K562 (cell line): ENCODE results near the gene DHRS13. TPM values are rescaled to one million over a fixed set of nuclear protein-coding genes. Genes with fewer than 3 reads are reported as not detected.

Experiments
- ARID1B ChIP-seq: fragments of 450-650 bp; IDR thresholded peaks from 2 replicates; pipeline ENCODE4 v1.6.1; 2016; ENCODE audit warnings: antibody characterized with exemption, mild to moderate bottlenecking, inconsistent platforms
- CREM ChIP-seq: IDR thresholded peaks from 2 replicates; pipeline ENCODE4 v1.6.1; 2014; ENCODE audit warnings: antibody characterized with exemption, low read depth
- CTBP1 ChIP-seq: fragments of 450-650 bp; IDR thresholded peaks from 2 replicates; pipeline ENCODE4 v1.6.1; 2016; ENCODE audit warnings: borderline replicate concordance
- ELF1 ChIP-seq: fragments of 200-800 bp; sonication (Bioruptor generic); IDR thresholded peaks from 2 replicates; pipeline ENCODE4 v1.6.1; 2016; ENCODE audit warnings: missing genetic modification characterization, missing compliant biosample characterization
- ELF4 ChIP-seq: fragments of 450-650 bp; formaldehyde crosslinking; IDR thresholded peaks from 2 replicates; pipeline ENCODE4 v1.4.0; 2022; ENCODE audit warnings: missing genetic modification characterization
- ESRRA ChIP-seq: fragments of 450-650 bp; IDR thresholded peaks from 2 replicates; pipeline ENCODE4 v1.6.1; 2014; ENCODE audit warnings: low read depth, mild to moderate bottlenecking, moderate library complexity, borderline replicate concordance
- FOS ChIP-seq: IDR thresholded peaks from 3 replicates; pipeline ENCODE4 v1.6.1; 2011; ENCODE audit not compliant: insufficient read length; ENCODE audit errors: extremely low read depth
- GMEB1 ChIP-seq: fragments of 250-450 bp; sonication (Bioruptor Pico); IDR thresholded peaks from 2 replicates; pipeline ENCODE4 v1.4.0; 2020; ENCODE audit warnings: mild to moderate bottlenecking
- NR0B1 ChIP-seq: fragments of 450-650 bp; IDR thresholded peaks from one replicate; pipeline ENCODE4 v1.6.1; 2018; ENCODE audit warnings: mild to moderate bottlenecking, moderate library complexity; ENCODE audit not compliant: partially characterized antibody
- PBX2 ChIP-seq, 2 experiments: IDR thresholded peaks in 1 of 2; conservative IDR thresholded peaks in 1 of 2; 2 replicates each; pipeline ENCODE4 v1.6.1; 2016; ENCODE audit warnings: low read depth in 2 of 2, mild to moderate bottlenecking in 1 of 2, missing compliant biosample characterization in 1 of 2, missing genetic modification characterization in 1 of 2, moderate library complexity in 1 of 2
- SETDB1 ChIP-seq: IDR thresholded peaks from one replicate; pipeline ENCODE4 v1.6.1; 2012; ENCODE audit warnings: low read length, control low read depth, inconsistent platforms
- SMARCA4 ChIP-seq: fragments of 450-650 bp; IDR thresholded peaks from 2 replicates; pipeline ENCODE4 v1.6.1; 2016
- SNAPC5 ChIP-seq: fragments of 250-450 bp; sonication (Bioruptor Pico); IDR thresholded peaks from 2 replicates; pipeline ENCODE4 v1.8.0; 2021; ENCODE audit warnings: moderate library complexity, mild to moderate bottlenecking, inconsistent platforms
- TCFL5 ChIP-seq: fragments of 250-450 bp; sonication (Bioruptor Pico); conservative IDR thresholded peaks from 2 replicates; pipeline ENCODE4 v1.6.1; 2021; ENCODE audit warnings: mild to moderate bottlenecking, moderate library complexity, matching md5 sums
- TFAP4 ChIP-seq: sonication (generic); formaldehyde crosslinking; IDR thresholded peaks from 2 replicates; pipeline ENCODE4 v1.8.0; 2022; ENCODE audit warnings: missing genetic modification reagents, mild to moderate bottlenecking, moderate library complexity, borderline replicate concordance
- U2AF2 ChIP-seq: fragments of 200-400 bp; formaldehyde crosslinking; optimal IDR thresholded peaks from 2 replicates; pipeline ENCODE3; 2017; ENCODE audit warnings: low read depth, mild to moderate bottlenecking, low read length
- USF2 ChIP-seq: sonication (generic); formaldehyde crosslinking; IDR thresholded peaks from 2 replicates; pipeline ENCODE4 v1.5.0; 2020; ENCODE audit warnings: missing genetic modification reagents
- VEZF1 ChIP-seq: fragments of 200-800 bp; sonication (Bioruptor generic); IDR thresholded peaks from 2 replicates; pipeline ENCODE4 v1.6.1; 2017; ENCODE audit warnings: missing genetic modification characterization, missing compliant biosample characterization
- ZBED1 ChIP-seq: IDR thresholded peaks from 2 replicates; pipeline ENCODE4 v1.6.1; 2014
- polyA plus RNA-seq, 8 experiments: library from polyadenylated mRNA; depleted of rRNA in 4 of 8; stranded (reverse) in 5 of 8; unstranded in 3 of 8; fragments of >200 nt; fragmentation: Nextera tagmentation in 2 of 8; fragmentation: Illumina TruSeq in 1 of 8; extraction: Ambion mirVana in 2 of 8; extraction: Trizol in 1 of 8; gene quantifications; 2 replicates each; pipeline versions ENCODE4 v1.2.1 to v1.2.3, GENCODE V29; 2011 to 2014; ENCODE audit warnings: inconsistent platforms in 1 of 8, missing spikeins in 1 of 8
- total RNA-seq, 7 experiments: library from RNA; depleted of rRNA in 6 of 7; stranded (reverse); fragments of >200 nt in 6 of 7; fragmentation: Illumina TruSeq in 2 of 7; extraction: Trizol in 2 of 7; gene quantifications; 2 replicates each; pipeline versions ENCODE4 v1.2.1 to v1.2.3, GENCODE V29; 2011 to 2021; ENCODE audit warnings: low replicate concordance in 1 of 7

DHRS13 gene
- total and polyA plus RNA-seq, 9 of the 15 experiments (the other 6 are each of a cell fraction or from before 2014, with no cell fraction given): 0.32 to 52.3 (median 34.3) TPM; not detected in 1

- TF ChIP-seq PBX2 (CRISPR knock-in tag; IDR thresholded peaks at IDR 0.05; ENCODE audit: low read depth) (no peak), PBX2 (tag; conservative IDR thresholded peaks at IDR 0.05; ENCODE audit: low read depth) (no peak), CTBP1 (peak; percentile 34; the same call in 1 of the 2 replicates), U2AF2 (no peak), NR0B1 (no peak), CREM (no peak), FOS (no peak), TFAP4 (CRISPR knock-in tag) (no peak), ARID1B (peak; percentile 51), ELF4 (CRISPR knock-in tag) (0 out of 2 replicates have a peak, but pooled peaks have one; percentile 43), USF2 (CRISPR knock-in tag) (no peak), ESRRA (no peak), SMARCA4 (no peak), SETDB1 (no peak), GMEB1 (CRISPR knock-in tag) (no peak), SNAPC5 (CRISPR knock-in tag) (no peak), ZBED1 (no peak), ELF1 (tag) (no peak), VEZF1 (peak; percentile 32; the same call in 1 of the 2 replicates), TCFL5 (CRISPR knock-in tag) (no peak)
Measured at GRCh38 chr17:28906706-28907438, 4.0 kb upstream of the DHRS13 start (continued).
